Activated CD4-positive, alpha-beta T cell treated with anti-CD3 and anti-CD28 coated beads, Interleukin-2, amount 10 ng/mL, durations not matched to agents 24 days and 14 days (primary cell): ENCODE results near the gene CARNS1. TPM values are rescaled to one million over a fixed set of nuclear protein-coding genes. Genes with fewer than 3 reads are reported as not detected.
"Not testable (repeated sequence)": the region's sequence is repeated elsewhere in the genome, so short reads cannot be mapped to it uniquely, and the experiment has no call there.

Source experiments
- DNase-seq: peaks from one replicate; pipeline ENCODE4 v3.0.0; 2022
- H3K27ac Mint-ChIP-seq: one replicate; pipeline ENCODE4 v1.8.0; 2022; ENCODE audit warnings: mild to moderate bottlenecking, mixed read lengths
- H3K27me3 Mint-ChIP-seq: one replicate; pipeline ENCODE4 v1.8.0; 2022; ENCODE audit warnings: mixed read lengths
- H3K36me3 Mint-ChIP-seq: one replicate; pipeline ENCODE4 v1.8.0; 2022; ENCODE audit warnings: low read depth, mild to moderate bottlenecking, mixed read lengths
- H3K4me1 Mint-ChIP-seq: one replicate; pipeline ENCODE4 v1.8.0; 2021; ENCODE audit warnings: mixed read lengths
- H3K4me3 Mint-ChIP-seq: one replicate; pipeline ENCODE4 v1.8.0; 2022; ENCODE audit warnings: mild to moderate bottlenecking, moderate library complexity, mixed read lengths
- H3K9me3 Mint-ChIP-seq: one replicate; pipeline ENCODE4 v1.8.0; 2021; ENCODE audit warnings: mixed read lengths
- intact Hi-C: fragments of 100-400 bp; cut with micrococcal nuclease; formaldehyde crosslinking; loops from one replicate; pipeline ENCODE4 v1.15.1; 2023
- total RNA-seq: library from RNA; stranded (reverse); gene quantifications from 2 replicates; pipeline ENCODE4 v1.2.3, GENCODE V29; 2022

Gene CARNS1
- total RNA-seq, 1 donor from 2014 or later, result 0.77 TPM

- H3K4me1 Mint-ChIP-seq, result peaks cover 31% of the 10 kb centered on the region
- H3K27me3 Mint-ChIP-seq, result no peaks in the 10 kb centered on the region
- intact Hi-C loops, result no loop called here
- DNase-seq, result no peak
- no peak overlapping the region for H3K27ac Mint-ChIP-seq
- no peaks in the 10 kb centered on the region for H3K9me3 Mint-ChIP-seq
- peak overlapping the region; percentile 34 for H3K4me3 Mint-ChIP-seq
- peaks cover 45% of the 10 kb centered on the region for H3K36me3 Mint-ChIP-seq
Measured at GRCh38 chr11:67397986-67398660, 17.4 kb upstream of the CARNS1 start.

DNA sequence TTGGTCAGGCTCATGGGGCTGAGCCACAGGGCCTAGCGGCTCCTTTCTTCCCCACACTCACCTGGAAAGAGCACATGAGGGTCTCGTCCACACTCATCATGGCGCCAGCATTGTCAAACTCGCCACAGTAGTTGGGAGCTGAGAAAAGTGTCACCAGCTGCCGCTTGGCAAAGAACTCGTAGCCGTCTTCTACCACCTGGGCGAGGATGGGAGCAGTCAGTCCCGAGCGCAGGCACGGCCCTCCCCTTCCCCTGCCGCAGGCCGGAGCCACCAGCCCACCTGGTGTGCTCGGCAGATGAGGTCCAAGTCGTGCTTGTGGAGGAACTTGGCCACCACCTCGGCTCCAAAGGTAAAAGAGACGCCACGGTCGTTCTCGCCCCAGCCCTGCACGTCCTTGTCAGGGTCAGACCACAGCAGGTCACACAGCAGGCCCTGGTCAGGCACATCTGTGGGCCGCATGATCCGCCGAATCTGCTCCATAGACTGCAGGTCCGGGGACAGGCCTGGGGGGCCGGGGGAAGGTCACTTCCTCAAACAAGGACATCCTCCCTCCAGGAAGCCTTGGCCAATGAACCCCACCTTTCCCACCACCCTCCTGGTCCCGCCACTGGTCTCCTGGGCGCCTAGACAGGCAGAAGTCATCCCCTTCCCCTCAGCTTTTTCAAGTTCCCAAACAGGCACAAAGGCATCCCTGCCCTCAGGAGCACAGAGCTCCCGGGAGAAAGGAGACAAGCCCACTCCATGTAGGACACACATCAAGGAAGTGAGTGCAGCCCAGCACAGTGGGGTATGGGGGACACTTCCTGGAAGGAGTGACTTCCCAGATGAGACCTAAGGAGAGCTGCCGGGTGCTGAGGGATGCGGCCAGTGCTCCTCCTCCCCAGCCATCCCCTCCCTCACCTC lies 16.6 kb upstream of the CARNS1 start:
- Mint-ChIP-seq H3K27ac (peak overlapping the region; percentile 45), H3K27me3 (no peaks in the 10 kb centered on the region), H3K9me3 (no peaks in the 10 kb centered on the region), H3K36me3 (peaks cover 40% of the 10 kb centered on the region), H3K4me1 (peaks cover 31% of the 10 kb centered on the region), H3K4me3 (peak overlapping the region; percentile 37)
- no peak for DNase-seq
- intact Hi-C loops, result no loop called here

GRCh38 chr11:67400251-67400941 lies 15.1 kb upstream of the CARNS1 start:
- H3K4me3 Mint-ChIP-seq, result peak overlapping the region; percentile 91
- H3K27ac Mint-ChIP-seq, result peak overlapping the region; percentile 70
- H3K9me3 Mint-ChIP-seq, result no peaks in the 10 kb centered on the region
- intact Hi-C loops, result loop anchor here (5.0 kb wide), 2 partner anchors 133 to 407 kb away; partner anchors contain the start of gene GRK2
- DNase-seq, result no peak
- no peaks in the 10 kb centered on the region for H3K27me3 Mint-ChIP-seq
- peaks cover 48% of the 10 kb centered on the region for H3K36me3 Mint-ChIP-seq
- peaks cover 39% of the 10 kb centered on the region for H3K4me1 Mint-ChIP-seq

GRCh38 chr11:67400942-67401494 lies 14.5 kb upstream of the CARNS1 start:
- no peaks in the 10 kb centered on the region for H3K27me3 Mint-ChIP-seq
- no peak for DNase-seq
- peak overlapping the region; percentile 91 for H3K4me3 Mint-ChIP-seq
- H3K4me1 Mint-ChIP-seq, result peaks cover 42% of the 10 kb centered on the region
- H3K27ac Mint-ChIP-seq, result peak overlapping the region; percentile 70
- no peaks in the 10 kb centered on the region for H3K9me3 Mint-ChIP-seq
- intact Hi-C loops, result loop anchor here (1.0 to 5.0 kb wide), 6 partner anchors 9 to 406 kb away; partner anchors contain the start of genes GRK2, RPS6KB2 and TMEM134
- H3K36me3 Mint-ChIP-seq, result peaks cover 49% of the 10 kb centered on the region

GRCh38 chr11:67401495-67402191 lies 13.8 kb upstream of the CARNS1 start, which contains the start of gene PPP1CA:
PPP1CA (minus strand) TSS chr11:67401858; CDS start chr11:67401782, 76 bp downstream.
- intact Hi-C loops, result loop anchor here (1.0 to 5.0 kb wide), 8 partner anchors 9 to 406 kb away; partner anchors contain the start of genes GRK2, RPS6KB2 and TMEM134
- Mint-ChIP-seq H3K9me3 (no peaks in the 10 kb centered on the region), H3K4me3 (peak within 1 kb of the TSS; percentile 91), H3K36me3 (peaks cover 49% of the 10 kb centered on the region), H3K4me1 (peaks cover 45% of the 10 kb centered on the region), H3K27ac (peak within 1 kb of the TSS; percentile 87), H3K27me3 (no peaks in the 10 kb centered on the region)
- peak; percentile 96 for DNase-seq

DNA sequence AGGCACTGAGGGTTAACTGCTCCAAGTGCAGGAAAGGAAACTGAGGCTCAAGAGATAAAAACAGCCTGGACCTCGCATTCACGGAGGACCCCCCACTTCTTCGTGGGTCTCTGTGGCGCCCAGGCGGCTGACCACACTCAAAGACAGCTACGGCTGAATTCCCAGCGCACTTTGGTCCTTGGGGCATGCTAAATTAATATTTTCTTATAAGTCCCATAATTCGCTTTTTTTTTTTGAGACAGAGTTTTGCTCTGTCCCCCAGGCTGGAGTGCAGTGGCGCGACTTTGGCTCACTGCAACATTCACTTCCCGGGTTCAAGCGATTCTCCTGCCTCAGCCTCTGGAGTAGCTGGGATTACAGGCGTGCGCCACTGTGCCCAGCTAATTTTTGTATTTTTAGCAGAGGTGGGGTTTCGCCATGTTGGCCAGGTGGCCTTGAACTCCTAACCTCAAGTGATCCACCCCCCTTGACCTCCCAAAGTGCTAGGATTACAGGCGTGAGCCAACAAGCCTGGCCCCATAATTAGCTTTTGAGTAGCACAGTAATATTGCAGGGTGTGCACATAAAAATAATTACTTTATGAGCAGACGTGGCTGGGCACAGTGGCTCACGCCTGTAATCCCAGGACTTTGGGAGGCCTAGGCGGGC lies 13.2 kb upstream of the CARNS1 start:
- peaks cover 47% of the 10 kb centered on the region for H3K4me1 Mint-ChIP-seq
- H3K4me3 Mint-ChIP-seq, result peak overlapping the region; percentile 91
- DNase-seq, H3K9me3 Mint-ChIP-seq, H3K27me3 Mint-ChIP-seq: not testable (repeated sequence)
- intact Hi-C loops, result loop anchor here (1.0 to 5.0 kb wide), 4 partner anchors 82 to 405 kb away; partner anchors contain the start of gene GRK2
- H3K27ac Mint-ChIP-seq, result peak overlapping the region; percentile 87
- H3K36me3 Mint-ChIP-seq, result peaks cover 50% of the 10 kb centered on the region

DNA sequence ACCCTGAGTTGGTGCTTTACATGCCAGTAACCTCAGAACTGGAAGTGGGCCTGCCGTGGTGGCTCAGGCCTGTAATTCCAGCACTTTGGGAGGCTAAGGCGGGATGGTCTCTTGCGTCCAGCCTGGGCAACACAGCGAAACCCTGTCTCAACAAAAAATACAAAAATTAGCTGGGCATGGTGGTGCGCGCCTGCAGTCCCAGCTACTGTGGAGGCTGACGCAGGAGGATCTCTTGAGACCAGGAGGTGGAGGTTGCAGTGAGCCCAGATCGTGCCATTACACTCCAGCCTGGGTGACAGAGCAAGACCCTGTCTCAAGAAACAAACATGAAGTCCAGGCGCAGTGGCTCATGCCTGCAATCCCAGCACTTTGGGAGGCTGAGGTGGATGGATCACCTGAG lies 12.4 kb upstream of the CARNS1 start:
- not testable (repeated sequence) for DNase-seq, H3K9me3 Mint-ChIP-seq, H3K27me3 Mint-ChIP-seq
- peak overlapping the region; percentile 86 for H3K27ac Mint-ChIP-seq
- peaks cover 45% of the 10 kb centered on the region for H3K36me3 Mint-ChIP-seq
- intact Hi-C loops, result loop anchor here (1.0 to 5.0 kb wide), 4 partner anchors 61 to 404 kb away; partner anchors contain the start of gene GRK2
- peaks cover 51% of the 10 kb centered on the region for H3K4me1 Mint-ChIP-seq
- peak overlapping the region; percentile 90 for H3K4me3 Mint-ChIP-seq

GRCh38 chr11:67404515-67405195 lies 10.8 kb upstream of the CARNS1 start:
- Mint-ChIP-seq H3K27ac (peak overlapping the region; percentile 86), H3K4me3 (peak overlapping the region; percentile 90), H3K9me3 (no peaks in the 10 kb centered on the region), H3K36me3 (peaks cover 37% of the 10 kb centered on the region), H3K4me1 (peaks cover 56% of the 10 kb centered on the region), H3K27me3 (no peaks in the 10 kb centered on the region)
- DNase-seq, result peak; percentile 85
- intact Hi-C loops, result loop anchor here (5.0 kb wide), 2 partner anchors 137 to 403 kb away; partner anchors contain the start of gene GRK2

DNA sequence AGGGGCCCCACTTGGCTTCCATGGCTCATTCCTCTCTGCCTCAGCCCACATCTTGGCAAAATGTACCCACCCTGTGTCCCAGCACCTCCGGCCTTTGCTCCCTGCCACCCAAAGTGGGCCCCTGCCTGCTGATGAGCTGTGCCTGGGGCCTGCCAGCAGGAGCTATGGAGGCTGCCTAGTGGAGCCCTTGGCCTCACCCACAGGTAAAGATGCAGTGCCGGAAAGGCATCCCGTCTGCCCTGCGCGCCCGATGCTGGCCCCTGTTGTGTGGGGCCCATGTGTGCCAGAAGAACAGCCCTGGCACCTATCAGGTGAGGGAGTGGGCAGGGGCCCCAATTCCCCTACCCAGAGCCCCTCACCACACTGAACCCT lies 10.3 kb upstream of the CARNS1 start:
- intact Hi-C loops, result no loop called here
- DNase-seq, result no peak
- H3K36me3 Mint-ChIP-seq, result peaks cover 40% of the 10 kb centered on the region
- H3K27ac Mint-ChIP-seq, result peak overlapping the region; percentile 86
- H3K4me1 Mint-ChIP-seq, result peaks cover 60% of the 10 kb centered on the region
- no peaks in the 10 kb centered on the region for H3K27me3 Mint-ChIP-seq
- H3K4me3 Mint-ChIP-seq, result peak overlapping the region; percentile 90
- no peaks in the 10 kb centered on the region for H3K9me3 Mint-ChIP-seq

DNA sequence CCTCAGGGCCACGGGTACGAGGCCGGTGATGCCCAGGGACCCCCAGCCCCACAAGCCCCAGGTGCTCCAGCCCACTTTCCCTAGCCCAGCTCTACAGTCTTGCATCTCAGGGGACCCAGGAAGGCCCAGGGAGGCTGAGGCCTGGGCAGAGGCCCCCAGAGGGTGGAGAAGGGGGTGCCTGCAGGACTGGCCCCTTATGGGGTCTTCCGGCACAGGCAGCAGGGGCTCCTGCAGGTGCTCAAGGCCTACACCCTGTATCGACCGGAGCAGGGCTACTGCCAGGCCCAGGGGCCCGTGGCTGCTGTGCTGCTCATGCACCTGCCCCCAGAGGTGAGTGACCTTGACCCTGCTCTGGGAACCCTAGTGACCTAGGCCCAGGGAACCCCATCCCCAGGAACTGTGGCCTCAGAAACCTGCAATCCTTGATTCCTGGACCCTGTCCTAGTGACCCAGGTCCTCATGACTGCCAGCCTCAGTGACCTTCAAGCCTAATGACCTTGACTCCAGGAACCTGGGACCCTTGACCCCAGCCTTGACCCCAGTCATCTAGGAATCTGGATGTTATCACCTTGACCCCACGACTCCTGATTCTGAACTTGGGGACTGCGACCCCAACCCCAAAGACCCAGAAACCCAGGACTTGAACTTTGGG lies 9.7 kb upstream of the CARNS1 start:
- Mint-ChIP-seq H3K36me3 (peaks cover 39% of the 10 kb centered on the region), H3K4me3 (peak overlapping the region; percentile 90), H3K9me3 (no peaks in the 10 kb centered on the region), H3K4me1 (peaks cover 61% of the 10 kb centered on the region), H3K27ac (peak overlapping the region; percentile 86), H3K27me3 (no peaks in the 10 kb centered on the region)
- no peak for DNase-seq
- intact Hi-C loops, result no loop called here

DNA sequence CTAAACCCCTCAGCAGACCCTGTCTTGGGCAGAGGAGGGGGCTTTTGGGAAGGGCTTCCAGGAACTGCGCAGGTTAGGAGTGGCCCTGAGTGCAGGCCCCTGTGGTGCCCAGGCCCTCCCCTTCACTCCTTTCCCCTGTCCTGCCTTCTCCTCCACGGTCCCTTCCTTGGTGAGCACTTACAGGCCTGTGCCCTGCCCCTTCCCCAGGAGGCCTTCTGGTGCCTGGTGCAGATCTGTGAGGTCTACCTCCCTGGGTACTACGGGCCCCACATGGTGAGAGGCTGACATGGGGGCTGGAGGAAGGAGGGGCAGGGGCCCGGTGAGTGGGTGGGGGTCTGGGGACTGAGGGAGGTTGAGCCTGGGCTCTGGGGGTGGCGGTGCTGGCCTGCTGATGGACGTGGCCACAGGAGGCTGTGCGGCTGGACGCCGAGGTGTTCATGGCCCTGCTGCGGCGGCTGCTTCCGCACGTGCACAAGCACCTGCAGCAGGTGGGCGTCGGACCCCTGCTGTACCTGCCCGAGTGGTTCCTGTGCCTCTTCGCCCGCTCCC lies 9.0 kb upstream of the CARNS1 start:
- Mint-ChIP-seq H3K4me1 (peaks cover 65% of the 10 kb centered on the region), H3K9me3 (no peaks in the 10 kb centered on the region)

More for the DNA sequence above, 9.0 kb upstream of the CARNS1 start:
- Mint-ChIP-seq H3K36me3 (peaks cover 42% of the 10 kb centered on the region), H3K27ac (peak overlapping the region; percentile 86), H3K4me3 (peak overlapping the region; percentile 90), H3K27me3 (no peaks in the 10 kb centered on the region)
- intact Hi-C loops, result no loop called here
- no peak for DNase-seq
